ENCODE results near the gene ACKR2.

Gene ACKR2

GRCh38 chr3:42894698-42895579, 85.7 kb downstream of the ACKR2 start:
- DNase-seq, result no peak

- DNase-seq, result no peak
Measured at GRCh38 chr3:42895580-42895868, 86.3 kb downstream of the ACKR2 start.

DNA sequence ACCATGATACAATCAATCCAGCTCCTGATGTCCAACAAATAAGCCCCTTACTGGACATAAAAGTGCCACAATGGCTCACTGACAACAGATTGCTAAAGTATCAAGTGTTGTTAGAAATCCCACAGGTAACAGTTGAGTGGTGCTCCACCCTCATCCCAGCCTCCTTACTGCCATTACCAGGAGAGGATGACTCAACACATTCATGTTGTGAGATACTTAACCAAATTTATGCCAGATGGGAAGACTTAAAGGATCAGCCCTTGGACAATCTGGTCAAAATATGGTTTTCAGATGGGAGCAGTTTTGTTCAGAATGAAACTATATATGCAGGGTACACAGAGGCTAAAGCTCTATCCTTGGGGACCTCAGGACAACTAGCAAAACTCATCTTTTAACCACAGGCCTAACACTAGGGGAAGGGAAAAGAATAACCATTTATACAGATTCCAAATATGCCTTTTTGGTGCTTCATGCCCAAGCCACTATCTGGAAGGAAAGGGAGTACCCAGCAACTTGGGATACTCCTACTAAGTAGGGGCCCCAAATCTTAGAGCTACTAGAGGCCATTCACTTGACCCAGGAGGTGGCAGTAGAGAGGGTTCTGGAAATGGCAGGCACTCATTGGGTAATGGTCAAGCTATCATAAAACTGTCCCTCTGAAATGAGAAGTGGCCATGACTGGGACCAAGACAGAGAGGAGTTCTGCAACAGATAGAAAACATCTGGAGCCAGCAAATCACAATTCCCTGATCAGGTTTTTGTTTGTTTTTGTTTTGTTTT, 89.8 kb downstream of the ACKR2 start:
- DNase-seq, result no peak

DNA sequence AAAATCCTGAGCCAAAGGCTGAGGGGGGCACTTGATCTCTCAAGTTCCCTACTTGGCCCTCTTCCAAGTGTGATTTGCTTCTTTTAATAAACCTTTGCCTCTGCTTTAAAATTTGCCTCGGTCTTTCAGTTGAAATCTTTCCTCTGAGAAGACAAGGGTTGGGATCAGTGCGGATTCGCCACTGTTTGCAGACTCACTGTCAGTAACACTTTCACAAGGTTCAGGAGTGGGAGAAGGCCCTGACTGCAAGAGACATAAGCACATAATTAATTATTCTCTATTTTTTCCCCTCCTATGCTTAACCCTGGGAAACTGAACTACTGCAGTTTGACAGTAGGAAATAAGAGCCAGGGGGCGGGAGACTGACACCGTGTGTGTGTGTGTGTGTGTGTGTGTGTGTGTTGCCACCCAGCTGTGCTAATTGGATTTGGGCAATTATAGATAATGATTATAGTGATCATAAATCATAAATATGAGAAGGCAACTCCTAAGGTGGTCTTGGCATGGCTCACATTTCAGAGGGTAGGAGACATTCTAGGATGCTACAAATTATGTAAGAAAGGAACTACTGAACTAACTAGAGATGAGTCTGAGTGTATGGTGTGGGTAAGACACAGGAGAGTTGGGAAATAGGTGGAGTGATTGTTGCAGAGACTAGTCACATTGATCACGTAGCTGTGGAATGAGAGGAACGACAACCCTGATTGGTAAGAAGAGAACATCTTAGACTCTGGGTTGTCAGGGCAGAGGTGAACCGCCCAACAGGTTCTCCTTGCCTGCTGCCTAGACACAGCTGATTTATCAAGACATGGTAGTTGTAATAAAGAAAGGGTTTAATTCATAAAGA, 91.2 kb downstream of the ACKR2 start:
- DNase-seq, result no peak

DNA sequence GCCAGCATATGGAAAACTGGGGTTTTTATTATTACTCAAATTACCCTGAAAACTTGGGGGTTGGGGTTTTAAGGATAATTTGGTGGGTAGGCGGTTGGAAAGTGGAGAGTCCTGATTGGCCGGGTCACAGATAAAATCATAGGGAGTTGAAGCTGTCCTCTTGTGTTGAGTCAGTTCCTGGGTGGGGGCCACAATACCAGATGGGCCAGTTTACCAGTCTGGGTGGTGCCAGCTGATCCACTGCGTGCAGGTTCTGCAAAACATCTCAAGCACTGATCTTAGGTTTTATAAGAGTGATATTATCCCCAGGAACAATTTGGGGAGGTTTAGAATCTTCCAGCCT, 91.8 kb downstream of the ACKR2 start:
- no peak for DNase-seq

GRCh38 chr3:42902257-42902656, 93.0 kb downstream of the ACKR2 start:
- DNase-seq, result no peak

GRCh38 chr3:42904076-42904475, 94.8 kb downstream of the ACKR2 start:
- no peak for DNase-seq

DNA sequence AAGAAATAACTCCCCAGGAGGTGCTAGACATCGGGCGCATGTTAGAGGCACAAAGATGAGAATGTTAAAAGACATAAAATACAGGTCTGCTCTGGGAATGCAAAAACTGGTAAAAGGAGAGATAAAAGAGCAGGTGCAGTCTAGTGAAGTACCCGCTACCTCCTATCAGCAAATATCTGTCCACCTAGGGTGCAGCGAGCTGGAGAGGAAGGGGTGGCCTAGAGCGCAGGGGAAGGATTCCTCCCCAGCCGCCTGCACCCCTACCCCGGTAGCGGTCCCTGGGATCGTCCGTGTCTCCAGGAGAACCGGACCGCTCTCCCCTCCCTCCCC, 96.5 kb downstream of the ACKR2 start:
- no peak for DNase-seq

DNA sequence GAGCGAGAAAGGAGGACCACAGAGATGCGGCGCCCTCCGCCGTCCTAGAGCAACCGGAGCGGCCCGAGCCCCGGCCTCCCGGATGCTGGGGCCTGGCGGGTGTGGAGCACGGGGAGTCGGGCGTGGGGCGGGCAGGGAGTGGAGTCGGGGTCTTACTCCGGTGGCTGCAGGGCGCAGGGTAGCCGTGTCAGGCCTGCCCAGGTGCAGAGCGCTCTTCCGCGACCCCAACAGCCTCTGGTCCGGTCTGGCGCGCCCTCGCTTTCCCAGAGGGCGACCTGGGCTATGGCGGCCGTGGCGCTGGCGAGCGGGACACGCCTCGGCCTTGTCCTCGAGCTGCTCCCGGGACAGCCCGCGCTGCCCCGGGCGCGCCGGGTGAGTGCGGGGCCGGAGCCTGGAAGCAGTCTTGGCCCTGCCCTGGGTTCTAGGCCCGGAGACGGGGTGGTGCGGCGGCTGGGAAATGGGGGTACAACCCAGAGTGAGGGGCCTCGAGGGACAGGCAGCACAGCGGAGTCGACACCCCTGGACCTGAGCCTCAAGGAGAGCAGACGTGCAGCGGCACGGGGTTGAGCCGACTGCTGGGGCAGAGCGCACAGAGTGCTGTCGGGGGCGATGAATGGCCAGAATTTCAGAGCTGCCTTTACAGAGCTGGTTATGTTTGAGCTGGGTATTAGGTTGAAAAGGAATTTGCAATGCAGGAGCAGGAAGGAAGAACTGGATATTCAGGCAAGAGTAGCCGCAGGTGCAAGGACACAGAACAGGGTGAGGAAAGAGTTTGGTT, 97.0 kb downstream of the ACKR2 start, which contains the start of gene ZNF662:
TSS of gene ZNF662 (plus strand) at position 73 of the 778 bp plus-strand sequence. CDS start 1,973 bp downstream, outside the sequence.
- DNase-seq, result no peak

GRCh38 chr3:42906848-42907183, 97.6 kb downstream of the ACKR2 start:
- no peak for DNase-seq

- DNase-seq, result no peak
Measured at GRCh38 chr3:42908675-42909074, 99.4 kb downstream of the ACKR2 start.

- no peak for DNase-seq
Measured at GRCh38 chr3:42911551-42911950, 102.3 kb downstream of the ACKR2 start.

DNA sequence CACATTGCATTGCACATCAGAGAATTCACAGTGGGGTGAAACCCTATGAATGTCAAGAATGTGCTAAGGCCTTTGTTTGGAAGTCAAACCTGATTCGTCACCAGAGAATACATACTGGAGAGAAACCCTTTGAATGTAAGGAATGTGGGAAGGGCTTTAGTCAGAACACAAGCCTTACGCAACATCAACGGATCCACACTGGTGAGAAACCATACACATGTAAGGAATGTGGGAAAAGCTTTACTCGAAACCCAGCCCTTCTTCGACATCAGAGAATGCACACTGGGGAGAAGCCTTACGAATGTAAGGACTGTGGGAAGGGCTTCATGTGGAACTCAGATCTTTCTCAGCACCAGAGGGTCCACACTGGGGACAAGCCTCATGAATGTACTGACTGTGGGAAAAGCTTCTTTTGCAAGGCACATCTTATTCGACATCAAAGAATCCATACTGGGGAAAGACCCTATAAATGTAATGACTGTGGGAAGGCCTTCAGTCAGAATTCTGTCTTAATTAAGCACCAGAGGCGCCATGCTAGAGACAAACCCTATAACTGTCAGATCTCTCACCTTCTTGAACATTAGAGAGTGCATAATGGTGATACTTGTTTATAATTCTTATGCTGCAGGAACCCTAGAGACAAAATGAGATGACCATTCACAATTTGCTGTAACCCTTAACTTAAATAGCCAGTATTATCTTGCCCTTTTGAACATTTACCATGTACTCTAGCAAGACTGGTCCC, 105.7 kb downstream of the ACKR2 start:
- DNase-seq, result no peak

All from suppressor macrophage treated with lipopolysaccharide for 4 hours (primary cell).